Measurements from ENCODE around the gene OVOL2.

GRCh38 chr20:18024606-18025127 lies 33.0 kb downstream of the OVOL2 start:
- TF ChIP-seq CTCF (conservative IDR thresholded peaks at IDR 0.05; ENCODE audit: low read length) = no peak
- no peak for TF ChIP-seq EZH2phosphoT487 (IDR thresholded peaks at IDR 0.05; ENCODE audit: borderline replicate concordance, low read depth, low read length)
